Activated CD8-positive, alpha-beta memory T cell treated with anti-CD3 and anti-CD28 coated beads for 36 hours (primary cell): ENCODE measurements around the gene ZNF674. TPM values are rescaled to one million over a fixed set of nuclear protein-coding genes. Genes with fewer than 3 reads are reported as not detected.

Experiments used
- CTCF ChIA-PET: fragments of 350-600 bp; sonication (Branson Sonifier 250); formaldehyde crosslinking; loops from one replicate; lab custom pipeline; 2021; ENCODE audit warnings: antibody characterized with exemption; lab: Charles Lee
- POLR2A ChIA-PET: fragments of 350-600 bp; sonication (Branson Sonifier 250); formaldehyde crosslinking; loops from one replicate; lab custom pipeline; 2021; ENCODE audit warnings: antibody characterized with exemption; lab: Charles Lee
- total RNA-seq, 2 experiments: library from RNA; stranded (reverse); gene quantifications; one replicate each; pipeline ENCODE4 v1.2.3, GENCODE V29; 2021

ZNF674 gene
- total RNA-seq, result under 1 TPM; 0.84 to 0.99 TPM

GRCh38 chrX:46545111-46546005 is at the start of gene ZNF674:
ZNF674 (minus strand) TSS chrX:46545421; CDS start chrX:46542087, 3,334 bp downstream.
- ChIA-PET CTCF (no interaction called here), POLR2A (no interaction called here)

- CTCF ChIA-PET, result no interaction called here
- POLR2A ChIA-PET, result no interaction called here
Measured at GRCh38 chrX:46589977-46590723, 44.9 kb upstream of the ZNF674 start.

GRCh38 chrX:46588263-46588662 is 43.0 kb upstream of the ZNF674 start:
- CTCF ChIA-PET, result interaction anchor here (0.8 kb wide), 1 partner anchor 54 kb away, joined by 3 read pairs; no protein-coding TSS in a partner anchor
- POLR2A ChIA-PET, result no interaction called here

DNA sequence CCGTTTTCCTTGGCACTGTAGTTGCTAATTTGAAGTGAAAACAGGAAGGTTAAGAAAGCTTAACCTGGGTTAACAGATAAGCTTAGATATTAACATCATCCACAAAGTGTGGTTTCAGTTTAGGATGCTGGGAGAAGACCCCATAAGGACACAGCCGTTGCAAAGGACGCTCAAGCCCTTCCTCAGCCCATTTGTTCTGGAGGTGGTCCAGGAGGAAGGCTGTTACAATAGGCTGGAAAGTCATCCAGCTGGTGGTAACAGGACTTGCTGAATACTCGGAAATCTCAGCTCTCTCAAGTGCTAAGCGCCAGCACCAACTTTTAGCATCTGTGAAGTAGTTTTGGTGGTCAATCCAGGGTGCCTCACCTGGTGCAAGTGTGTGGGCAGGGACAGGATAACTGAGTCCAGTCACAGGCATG is 42.5 kb upstream of the ZNF674 start:
- ChIA-PET POLR2A (no interaction called here), CTCF (interaction anchor here (0.8 kb wide), 1 partner anchor 54 kb away, joined by 3 read pairs; no protein-coding TSS in a partner anchor)

GRCh38 chrX:46587158-46587557 is 41.9 kb upstream of the ZNF674 start:
- CTCF ChIA-PET, result no interaction called here

GRCh38 chrX:46584736-46585135 is 39.5 kb upstream of the ZNF674 start:
- ChIA-PET POLR2A (no interaction called here), CTCF (no interaction called here)

More at GRCh38 chrX:46587158-46587557, 41.9 kb upstream of the ZNF674 start:
- POLR2A ChIA-PET, result no interaction called here

DNA sequence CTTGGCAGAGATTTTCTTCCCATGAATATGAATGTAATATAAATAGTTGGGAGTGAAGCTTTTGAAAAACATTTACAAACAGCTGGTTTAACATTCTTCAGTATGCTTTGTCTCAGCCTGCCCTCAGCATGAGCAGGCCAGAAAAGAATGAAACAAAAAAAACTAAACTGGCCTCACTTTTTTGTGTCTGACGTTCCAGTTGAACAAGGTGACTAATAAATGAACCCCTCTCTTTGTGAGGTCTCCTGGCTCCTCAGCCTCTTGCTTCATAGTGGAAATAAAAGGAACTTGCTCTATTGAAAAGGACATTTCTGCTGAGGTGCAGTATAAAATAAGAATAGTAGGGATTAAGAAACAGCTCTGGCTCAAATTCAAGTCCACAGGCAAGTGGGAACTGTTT is 37.7 kb upstream of the ZNF674 start:
- POLR2A ChIA-PET, result interaction anchor here (0.7 kb wide), 1 partner anchor 177 kb away, joined by 4 read pairs; no protein-coding TSS in a partner anchor
- CTCF ChIA-PET, result no interaction called here

- ChIA-PET POLR2A (no interaction called here), CTCF (no interaction called here)
Measured at GRCh38 chrX:46582325-46582724, 37.1 kb upstream of the ZNF674 start.

DNA sequence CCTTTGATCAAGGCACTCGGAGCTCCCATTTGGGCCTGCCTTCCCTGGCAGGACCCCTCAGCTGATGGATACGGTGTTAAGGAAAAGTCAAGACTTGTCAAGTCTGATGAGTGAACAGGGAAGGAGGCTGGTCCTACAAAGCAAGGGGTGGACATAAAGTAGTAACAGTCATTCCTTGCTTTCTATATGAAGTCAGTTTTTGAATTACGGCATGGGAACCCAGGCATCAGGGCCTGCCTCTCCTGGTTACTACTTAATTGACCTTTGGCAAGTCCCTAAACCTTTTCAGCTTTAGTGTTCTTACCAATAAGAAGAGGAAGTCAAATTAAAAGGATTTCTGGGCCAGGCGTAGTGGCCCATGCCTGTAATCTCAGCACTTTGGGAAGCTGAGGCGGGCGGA is 35.4 kb upstream of the ZNF674 start:
- POLR2A ChIA-PET, result interaction anchor here (0.6 kb wide), 1 partner anchor 21 kb away, joined by 3 read pairs; no protein-coding TSS in a partner anchor

DNA sequence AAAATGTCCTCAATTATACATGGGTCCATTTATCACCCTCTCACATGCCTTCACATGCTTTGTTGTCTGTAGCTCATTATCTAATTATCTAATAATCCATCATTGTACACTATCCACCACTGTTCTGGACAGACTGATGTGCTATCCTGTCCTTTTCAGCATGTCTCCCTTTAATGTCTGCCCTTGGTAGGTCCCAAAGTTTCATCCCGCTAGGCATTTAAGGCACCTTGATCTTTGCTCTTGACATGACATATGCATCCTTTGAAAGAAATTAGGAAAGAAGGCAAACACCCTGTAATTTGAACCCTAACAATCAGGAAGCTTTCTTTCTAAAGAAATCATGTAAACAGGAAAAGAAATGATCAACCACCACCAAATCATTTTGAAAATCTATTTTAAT is 34.0 kb upstream of the ZNF674 start:
- ChIA-PET CTCF (no interaction called here), POLR2A (interaction anchor here (0.6 kb wide), 1 partner anchor 1823 kb away, joined by 5 read pairs; no protein-coding TSS in a partner anchor)

More for the DNA sequence above, 35.4 kb upstream of the ZNF674 start:
- CTCF ChIA-PET, result no interaction called here

DNA sequence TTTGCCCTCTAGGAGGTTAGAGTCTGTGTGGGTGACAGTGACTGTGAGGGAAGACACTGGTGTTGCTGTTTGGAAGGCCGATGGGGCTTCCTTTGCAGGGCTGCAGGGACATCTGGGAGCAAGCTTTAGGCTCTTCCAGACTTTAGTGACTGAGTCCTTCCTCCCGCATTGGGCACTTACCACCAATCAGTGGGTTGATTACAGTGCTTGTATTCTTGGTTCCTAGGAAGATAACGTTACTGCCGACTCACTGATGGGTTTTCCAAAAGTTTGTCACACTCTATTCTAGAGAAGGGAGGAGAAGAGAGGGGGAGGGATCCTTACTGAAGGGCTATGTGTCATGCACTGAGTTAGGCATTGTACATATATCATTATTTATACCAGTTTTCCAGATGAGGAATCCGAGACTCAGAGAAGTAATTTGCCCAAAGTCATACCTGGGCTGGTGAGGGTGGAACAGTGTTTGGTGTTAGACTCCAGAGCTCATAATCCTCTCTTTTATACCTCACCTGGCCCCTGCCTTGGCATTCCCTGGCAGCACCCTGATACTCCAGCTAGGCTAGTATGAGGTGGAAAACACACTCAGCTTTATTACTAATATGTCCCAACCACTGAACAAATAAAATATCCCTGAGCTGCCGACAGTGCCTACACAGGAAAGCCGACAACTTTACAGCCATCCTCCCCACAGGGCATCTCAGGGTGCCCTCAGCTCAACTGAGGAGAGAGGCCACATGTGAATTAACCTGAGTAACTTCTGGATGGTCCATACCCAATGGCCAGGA is 32.2 kb upstream of the ZNF674 start:
- ChIA-PET POLR2A (no interaction called here), CTCF (interaction anchor here (0.7 kb wide), 1 partner anchor 152 kb away, joined by 3 read pairs; no protein-coding TSS in a partner anchor)

GRCh38 chrX:46576458-46576857 is 31.2 kb upstream of the ZNF674 start:
- ChIA-PET CTCF (no interaction called here), POLR2A (no interaction called here)

DNA sequence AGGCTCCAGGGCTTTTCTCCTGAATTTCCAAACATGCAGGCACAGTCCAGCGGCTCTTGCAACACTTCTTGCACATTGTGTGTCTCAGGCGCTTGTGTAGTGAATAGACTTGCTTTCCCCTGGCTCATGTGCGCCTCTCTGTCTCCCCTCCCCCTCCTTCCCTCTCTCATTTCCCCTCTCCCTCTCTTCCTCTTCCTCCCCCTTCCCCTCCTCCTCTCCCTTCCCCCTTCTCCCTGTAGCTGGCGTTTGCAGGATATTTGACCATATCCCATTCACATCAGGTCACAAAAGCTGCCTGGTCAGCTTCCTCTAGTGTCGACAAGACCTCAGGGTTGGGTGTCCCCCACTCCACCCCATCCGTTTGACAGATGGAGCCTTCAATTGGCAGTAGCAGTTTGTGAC is 30.8 kb upstream of the ZNF674 start:
- ChIA-PET CTCF (no interaction called here), POLR2A (no interaction called here)

GRCh38 chrX:46575586-46575985 is 30.4 kb upstream of the ZNF674 start:
- CTCF ChIA-PET, result no interaction called here

GRCh38 chrX:46574774-46575381 is 29.7 kb upstream of the ZNF674 start:
- CTCF ChIA-PET, result no interaction called here
- POLR2A ChIA-PET, result no interaction called here

More at GRCh38 chrX:46575586-46575985, 30.4 kb upstream of the ZNF674 start:
- POLR2A ChIA-PET, result no interaction called here

GRCh38 chrX:46573892-46574773 is 28.9 kb upstream of the ZNF674 start:
- ChIA-PET CTCF (no interaction called here), POLR2A (no interaction called here)

DNA sequence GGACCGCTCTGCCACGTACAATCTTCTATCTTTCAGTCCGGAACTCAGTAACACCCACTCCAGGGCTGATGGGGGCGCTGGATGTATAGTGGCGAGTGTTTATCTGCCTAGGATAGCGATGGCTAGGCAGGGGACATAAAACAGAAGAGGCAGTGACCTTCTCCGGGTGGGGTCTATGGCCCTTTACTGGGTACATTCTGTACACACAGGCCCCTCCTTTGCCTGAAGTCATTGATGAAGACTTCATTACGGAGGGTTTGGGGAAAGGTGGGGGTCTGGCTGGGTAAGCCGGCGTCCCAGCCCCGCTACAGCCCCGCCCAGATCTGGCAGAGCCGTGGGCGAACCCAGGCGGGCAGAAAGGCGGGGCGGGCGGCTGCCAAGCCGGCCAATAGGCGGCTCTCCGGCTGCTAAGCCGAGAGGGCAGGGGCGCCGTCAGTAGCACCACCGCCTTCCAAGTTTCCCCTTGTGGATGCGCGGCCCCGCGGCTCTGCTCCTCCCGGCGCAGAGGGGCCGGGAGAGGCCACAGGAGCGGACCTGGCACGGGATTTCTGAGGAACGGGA is 28.2 kb upstream of the ZNF674 start, which contains the start of gene CHST7:
Gene CHST7 (plus strand): TSS at position 435 of the 561 bp plus-strand sequence. CDS start 167 bp downstream, outside the sequence.
- ChIA-PET POLR2A (no interaction called here), CTCF (no interaction called here)
